ENCODE results near the gene ZNHIT2. TPM values are rescaled to one million over a fixed set of nuclear protein-coding genes. Genes with fewer than 3 reads are reported as not detected.

Gene ZNHIT2
- total RNA-seq, 2 experiments from 2014 or later: 9.0 to 9.5 TPM

DNA sequence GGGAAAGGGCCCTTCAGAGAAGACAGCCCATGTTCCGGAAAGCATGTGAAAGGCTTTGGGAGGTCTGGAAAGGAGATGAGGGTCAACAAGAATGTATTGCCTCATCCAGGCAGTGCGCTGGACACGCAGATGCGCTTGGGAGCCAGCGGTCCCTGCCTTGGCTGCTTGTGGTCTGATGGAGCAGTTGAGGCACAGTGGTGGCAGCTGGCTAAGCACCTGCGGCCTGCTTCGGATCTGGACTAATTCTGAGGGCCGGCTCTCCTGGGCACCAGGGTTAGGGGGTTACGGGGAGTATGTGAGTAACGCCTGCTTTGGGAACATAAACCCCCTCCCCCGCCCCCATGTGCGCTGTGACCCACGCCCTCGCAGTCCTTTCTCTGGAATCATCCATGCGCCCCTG is 10.4 kb downstream of the ZNHIT2 start:
- H3K27ac ChIP-seq (ENCODE audit: low read depth in 1 of 2, low read length in 2 of 2): no peak overlapping the region
- peaks cover 50% of the 10 kb centered on the region for H3K36me3 ChIP-seq (ENCODE audit: insufficient read depth, low read length)
- intact Hi-C loops (cut with DNase I, micrococcal nuclease): no loop called here
- peaks cover 22% of the 10 kb centered on the region for H3K4me1 Mint-ChIP-seq (ENCODE audit: low read depth)
- H3K4me1 ChIP-seq (ENCODE audit: insufficient read depth, low read length): peaks cover 23% of the 10 kb centered on the region
- H3K27me3 ChIP-seq (ENCODE audit: control insufficient read depth in 1 of 2, insufficient read depth in 2 of 2, low read length in 2 of 2): no peaks in the 10 kb centered on the region
- no peak overlapping the region for H3K27ac Mint-ChIP-seq
- H3K27me3 Mint-ChIP-seq: no peaks in the 10 kb centered on the region
- H3K36me3 Mint-ChIP-seq (ENCODE audit: low read depth): peaks cover 63% of the 10 kb centered on the region
- no peaks in the 10 kb centered on the region for H3K9me3 Mint-ChIP-seq
- TF ChIP-seq, protein P1, sequence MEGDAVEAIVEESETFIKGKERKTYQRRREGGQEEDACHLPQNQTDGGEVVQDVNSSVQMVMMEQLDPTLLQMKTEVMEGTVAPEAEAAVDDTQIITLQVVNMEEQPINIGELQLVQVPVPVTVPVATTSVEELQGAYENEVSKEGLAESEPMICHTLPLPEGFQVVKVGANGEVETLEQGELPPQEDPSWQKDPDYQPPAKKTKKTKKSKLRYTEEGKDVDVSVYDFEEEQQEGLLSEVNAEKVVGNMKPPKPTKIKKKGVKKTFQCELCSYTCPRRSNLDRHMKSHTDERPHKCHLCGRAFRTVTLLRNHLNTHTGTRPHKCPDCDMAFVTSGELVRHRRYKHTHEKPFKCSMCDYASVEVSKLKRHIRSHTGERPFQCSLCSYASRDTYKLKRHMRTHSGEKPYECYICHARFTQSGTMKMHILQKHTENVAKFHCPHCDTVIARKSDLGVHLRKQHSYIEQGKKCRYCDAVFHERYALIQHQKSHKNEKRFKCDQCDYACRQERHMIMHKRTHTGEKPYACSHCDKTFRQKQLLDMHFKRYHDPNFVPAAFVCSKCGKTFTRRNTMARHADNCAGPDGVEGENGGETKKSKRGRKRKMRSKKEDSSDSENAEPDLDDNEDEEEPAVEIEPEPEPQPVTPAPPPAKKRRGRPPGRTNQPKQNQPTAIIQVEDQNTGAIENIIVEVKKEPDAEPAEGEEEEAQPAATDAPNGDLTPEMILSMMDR (IDR thresholded peaks at IDR 0.05): no peak
- H3K9me3 ChIP-seq (ENCODE audit: control insufficient read depth in 1 of 2, insufficient read depth in 1 of 2, low read length in 2 of 2): no peaks in the 10 kb centered on the region
- DNase-seq (peak in 1 of 14 experiments; percentile 29), ATAC-seq (ENCODE audit: poor library complexity) (no peak)
- CTCF ChIA-PET: no interaction called here
- no peak overlapping the region for H3K4me3 Mint-ChIP-seq
- POLR2A ChIA-PET: no interaction called here
- H3K4me3 ChIP-seq (ENCODE audit: low read length): no peak overlapping the region

DNA sequence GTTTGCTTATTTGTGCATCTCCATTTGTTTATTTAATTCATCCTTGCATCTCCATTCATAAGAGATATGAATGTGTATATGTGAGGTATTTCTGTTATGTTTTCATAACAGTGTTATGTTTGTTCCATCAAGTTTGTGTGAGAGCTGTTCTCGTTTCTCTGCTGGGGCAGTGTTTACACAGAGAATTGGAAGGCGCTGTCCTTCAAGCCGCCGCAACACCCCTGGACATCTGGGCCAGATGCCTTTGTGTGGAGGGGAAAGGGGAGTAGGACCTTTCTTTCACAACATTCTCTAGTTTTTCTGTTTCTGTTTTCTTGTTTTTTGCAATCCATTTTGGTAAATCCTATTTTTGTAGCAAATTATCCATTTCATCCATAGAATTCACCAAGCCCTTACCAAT is 12.9 kb downstream of the ZNHIT2 start:
- H3K27me3 Mint-ChIP-seq: no peaks in the 10 kb centered on the region
- peaks cover 64% of the 10 kb centered on the region for H3K36me3 Mint-ChIP-seq (ENCODE audit: low read depth)
- Histone ChIP-seq H3K9me3 (ENCODE audit: control insufficient read depth in 1 of 2, insufficient read depth in 1 of 2, low read length in 2 of 2) (no peaks in the 10 kb centered on the region), H3K27me3 (ENCODE audit: control insufficient read depth in 1 of 2, insufficient read depth in 2 of 2, low read length in 2 of 2) (no peaks in the 10 kb centered on the region), H3K27ac (ENCODE audit: low read depth in 1 of 2, low read length in 2 of 2) (no peak overlapping the region), H3K4me3 (ENCODE audit: low read length) (no peak overlapping the region), H3K4me1 (ENCODE audit: insufficient read depth, low read length) (no peaks in the 10 kb centered on the region), H3K36me3 (ENCODE audit: insufficient read depth, low read length) (peaks cover 51% of the 10 kb centered on the region)
- CTCF ChIA-PET: no interaction called here
- POLR2A ChIA-PET: interaction anchor here (1.3 to 1.6 kb wide), 2 partner anchors 13 to 17 kb away, joined by 4 to 5 read pairs; partner anchors contain the start of genes FAU, MRPL49 and ZNHIT2
- no peak for ATAC-seq (ENCODE audit: poor library complexity)
- intact Hi-C loops (cut with DNase I, micrococcal nuclease): no loop called here
- DNase-seq: no peak
- no peak overlapping the region for H3K27ac Mint-ChIP-seq
- H3K4me1 Mint-ChIP-seq (ENCODE audit: low read depth): peaks cover 3% of the 10 kb centered on the region
- H3K9me3 Mint-ChIP-seq: no peaks in the 10 kb centered on the region
- TF ChIP-seq, protein P1 (IDR thresholded peaks at IDR 0.05): no peak
- H3K4me3 Mint-ChIP-seq: no peak overlapping the region

DNA sequence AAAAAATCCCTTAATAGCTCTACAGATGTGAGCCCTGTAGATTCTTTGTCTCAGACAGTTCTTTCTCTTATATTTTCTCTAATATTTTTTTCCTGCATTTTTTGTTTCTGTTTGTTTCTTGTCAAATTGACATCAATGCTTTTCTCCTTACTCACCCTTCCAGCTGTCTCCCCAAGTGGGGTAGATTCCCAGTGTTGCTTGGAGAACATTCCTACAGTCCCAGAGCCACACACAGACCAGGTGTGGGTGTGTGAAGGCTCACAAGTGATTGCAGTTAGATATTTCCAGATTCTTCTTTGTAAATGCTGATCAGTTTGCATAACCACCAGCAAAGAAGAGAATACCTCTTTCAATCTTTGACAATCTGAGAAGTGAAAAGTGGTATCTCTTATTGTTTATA is 14.0 kb downstream of the ZNHIT2 start:
- no peak overlapping the region for H3K27ac ChIP-seq (ENCODE audit: low read depth in 1 of 2, low read length in 2 of 2)
- no peak overlapping the region for H3K4me3 Mint-ChIP-seq

More for the DNA sequence above, 14.0 kb downstream of the ZNHIT2 start:
- ATAC-seq (ENCODE audit: poor library complexity): no peak
- ChIA-PET CTCF (interaction anchor here (1.3 kb wide), 1 partner anchor 14 kb away, joined by 3 read pairs; the partner anchor contains the start of gene ZNHIT2), POLR2A (interaction anchor here (1.3 to 1.6 kb wide), 2 partner anchors 14 to 19 kb away, joined by 4 to 5 read pairs; partner anchors contain the start of genes FAU, MRPL49 and ZNHIT2)
- intact Hi-C loops (cut with DNase I, micrococcal nuclease): no loop called here
- Mint-ChIP-seq H3K36me3 (ENCODE audit: low read depth) (peaks cover 68% of the 10 kb centered on the region), H3K27ac (no peak overlapping the region), H3K4me1 (ENCODE audit: low read depth) (peaks cover 10% of the 10 kb centered on the region), H3K9me3 (no peaks in the 10 kb centered on the region), H3K27me3 (no peaks in the 10 kb centered on the region)
- H3K36me3 ChIP-seq (ENCODE audit: insufficient read depth, low read length): peaks cover 48% of the 10 kb centered on the region
- TF ChIP-seq, protein P1 (IDR thresholded peaks at IDR 0.05): no peak
- no peak for DNase-seq
- no peaks in the 10 kb centered on the region for H3K27me3 ChIP-seq (ENCODE audit: control insufficient read depth in 1 of 2, insufficient read depth in 2 of 2, low read length in 2 of 2)
- H3K4me3 ChIP-seq (ENCODE audit: low read length): no peak overlapping the region
- H3K9me3 ChIP-seq (ENCODE audit: control insufficient read depth in 1 of 2, insufficient read depth in 1 of 2, low read length in 2 of 2): no peaks in the 10 kb centered on the region
- H3K4me1 ChIP-seq (ENCODE audit: insufficient read depth, low read length): no peaks in the 10 kb centered on the region
